HepG2 (cell line): ENCODE measurements around the gene ARHGAP23. TPM values are rescaled to one million over a fixed set of nuclear protein-coding genes. Genes with fewer than 3 reads are reported as not detected.

Experiments used
- ARID4A ChIP-seq: sonication (generic); formaldehyde crosslinking; IDR thresholded peaks from 2 replicates; pipeline ENCODE4 v1.5.0; 2020; ENCODE audit warnings: mild to moderate bottlenecking, missing genetic modification reagents, borderline replicate concordance
- FOSL2 ChIP-seq: sonication (generic); formaldehyde crosslinking; IDR thresholded peaks from 2 replicates; pipeline ENCODE4 v1.4.0; 2020; ENCODE audit warnings: missing genetic modification reagents
- GATA4 ChIP-seq: sonication (generic); IDR thresholded peaks from 2 replicates; pipeline ENCODE4 v1.6.1; 2016; ENCODE audit warnings: antibody characterized with exemption, low read depth, borderline replicate concordance
- GFI1 ChIP-seq: sonication (generic); formaldehyde crosslinking; IDR thresholded peaks from 2 replicates; pipeline ENCODE4 v1.5.0; 2020; ENCODE audit warnings: missing genetic modification reagents, mild to moderate bottlenecking, borderline replicate concordance
- JUND ChIP-seq: sonication (generic); formaldehyde crosslinking; IDR thresholded peaks from 2 replicates; pipeline ENCODE4 v1.8.0; 2022; ENCODE audit warnings: mild to moderate bottlenecking, missing genetic modification reagents
- NFKB2 ChIP-seq: sonication (generic); formaldehyde crosslinking; IDR thresholded peaks from 2 replicates; pipeline ENCODE4 v1.4.0; 2020; ENCODE audit warnings: missing genetic modification reagents, borderline replicate concordance
- NR2C2 ChIP-seq: sonication (generic); formaldehyde crosslinking; IDR thresholded peaks from 2 replicates; pipeline ENCODE4 v1.4.0; 2020; ENCODE audit warnings: missing genetic modification reagents, mild to moderate bottlenecking, moderate library complexity, borderline replicate concordance
- PHF5A ChIP-seq: IDR thresholded peaks from one replicate; pipeline ENCODE4 v1.6.1; 2018; ENCODE audit warnings: low read depth, missing genetic modification reagents; ENCODE audit not compliant: unreplicated experiment
- REPIN1 ChIP-seq: sonication (generic); formaldehyde crosslinking; IDR thresholded peaks from 2 replicates; pipeline ENCODE4 v1.8.0; 2022; ENCODE audit warnings: missing genetic modification reagents, low read depth, mild to moderate bottlenecking, borderline replicate concordance
- SMAD9 ChIP-seq: sonication (generic); formaldehyde crosslinking; IDR thresholded peaks from 2 replicates; pipeline ENCODE4 v1.5.1; 2020; ENCODE audit warnings: mild to moderate bottlenecking, missing genetic modification reagents
- SMC3 ChIP-seq: IDR thresholded peaks from 2 replicates; pipeline ENCODE4 v1.6.1; 2011; ENCODE audit warnings: low read length, improper control_type of control experiment
- SP140L ChIP-seq: sonication (generic); formaldehyde crosslinking; IDR thresholded peaks from 2 replicates; pipeline ENCODE4 v1.4.0; 2020; ENCODE audit warnings: missing genetic modification reagents, borderline replicate concordance
- TARDBP ChIP-seq: sonication (generic); formaldehyde crosslinking; IDR thresholded peaks from 2 replicates; pipeline ENCODE4 v1.8.0; 2022; ENCODE audit warnings: mild to moderate bottlenecking, missing genetic modification reagents
- ZBTB7B ChIP-seq: sonication (generic); formaldehyde crosslinking; IDR thresholded peaks from 2 replicates; pipeline ENCODE4 v1.4.0; 2020; ENCODE audit warnings: missing genetic modification reagents
- ZNF331 ChIP-seq: sonication (generic); formaldehyde crosslinking; IDR thresholded peaks from 2 replicates; pipeline ENCODE4 v1.4.0; 2020; ENCODE audit warnings: missing genetic modification reagents
- ZNF33A ChIP-seq: sonication (generic); formaldehyde crosslinking; IDR thresholded peaks from 2 replicates; pipeline ENCODE4 v1.5.1; 2020; ENCODE audit warnings: missing genetic modification reagents, mild to moderate bottlenecking, moderate library complexity, borderline replicate concordance
- ZNF567 ChIP-seq: sonication (generic); formaldehyde crosslinking; IDR thresholded peaks from 2 replicates; pipeline ENCODE4 v1.8.1; 2023; ENCODE audit warnings: mild to moderate bottlenecking, missing genetic modification reagents, borderline replicate concordance
- ZNF580 ChIP-seq: IDR thresholded peaks from 2 replicates; pipeline ENCODE4 v1.6.1; 2016; ENCODE audit warnings: low read depth, borderline replicate concordance
- polyA plus RNA-seq, 8 experiments: library from polyadenylated mRNA; depleted of rRNA in 3 of 8; stranded (reverse) in 7 of 8; unstranded in 1 of 8; fragments of >200 nt; fragmentation: Illumina TruSeq in 4 of 8; extraction: Trizol in 4 of 8; gene quantifications; 2 replicates each; pipeline versions ENCODE4 v1.2.1 to v1.2.3, GENCODE V29; 2011 to 2016; ENCODE audit warnings: low read depth in 4 of 8, missing spikeins in 1 of 8, mixed read lengths in 1 of 8; ENCODE audit not compliant: insufficient read depth in 1 of 8
- total RNA-seq, 5 experiments: library from RNA; depleted of rRNA; stranded (reverse); fragments of >200 nt; fragmentation: Illumina TruSeq; extraction: Trizol; gene quantifications; 2 replicates each; pipeline ENCODE4 v1.2.3, GENCODE V29; 2016; ENCODE audit warnings: low read depth in 1 of 5
- TF ChIP-seq, protein P1 (sequence below): sonication (generic); formaldehyde crosslinking; IDR thresholded peaks from 2 replicates; pipeline ENCODE4 v1.4.0; 2020; ENCODE audit warnings: mild to moderate bottlenecking, missing genetic modification reagents

Gene ARHGAP23
- total and polyA plus RNA-seq, 2 of the 13 experiments (the other 11 are each of a cell fraction or from before 2014, with no cell fraction given): 0.03 TPM; not detected in 1

DNA sequence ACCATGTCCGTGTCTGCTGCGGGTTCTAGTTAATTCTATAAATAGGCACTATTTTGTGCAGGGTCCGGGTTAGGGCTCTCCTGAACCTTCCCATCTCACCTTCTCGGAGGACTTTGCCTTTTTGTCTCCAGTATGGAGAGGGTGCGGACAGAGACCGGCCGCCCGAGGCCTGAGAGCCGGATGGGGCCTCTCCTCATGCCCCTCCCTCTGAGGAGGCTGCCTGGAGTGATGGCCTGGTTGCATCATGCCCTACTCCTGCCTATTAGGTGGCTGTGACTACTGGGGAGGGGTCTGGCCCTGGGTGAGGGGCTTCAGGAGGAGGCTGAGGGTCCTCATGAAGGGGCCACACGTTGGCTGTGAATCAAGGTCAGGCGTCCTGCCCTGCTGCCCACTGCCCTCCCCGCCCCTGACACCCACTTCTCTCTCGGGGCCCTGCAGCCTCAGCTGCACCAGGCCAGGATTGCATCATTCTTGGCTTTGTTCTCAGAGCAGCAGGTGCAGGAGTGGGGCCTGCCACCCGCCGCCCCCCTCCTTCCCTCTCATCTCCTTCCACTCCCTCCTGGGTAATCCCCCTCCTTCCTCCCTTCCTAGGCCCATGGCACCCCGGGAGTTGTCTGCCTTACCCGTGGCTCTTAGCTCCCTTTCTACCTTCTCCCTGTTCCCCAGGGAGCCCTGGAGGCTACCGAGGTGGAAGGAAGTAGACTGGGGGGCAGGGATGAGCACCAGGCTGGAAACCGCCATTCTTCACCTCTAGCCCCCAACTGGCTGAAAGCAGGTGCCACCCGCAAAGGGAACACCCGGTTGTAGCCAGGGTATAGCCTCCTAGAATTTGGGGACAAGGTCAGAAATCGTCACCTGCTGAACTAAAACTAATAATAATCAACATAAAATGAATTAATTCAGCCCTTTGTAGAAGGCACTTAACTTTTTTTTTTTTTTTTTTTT is 12.7 kb upstream of the ARHGAP23 start (continued):
- TF ChIP-seq, protein P1, sequence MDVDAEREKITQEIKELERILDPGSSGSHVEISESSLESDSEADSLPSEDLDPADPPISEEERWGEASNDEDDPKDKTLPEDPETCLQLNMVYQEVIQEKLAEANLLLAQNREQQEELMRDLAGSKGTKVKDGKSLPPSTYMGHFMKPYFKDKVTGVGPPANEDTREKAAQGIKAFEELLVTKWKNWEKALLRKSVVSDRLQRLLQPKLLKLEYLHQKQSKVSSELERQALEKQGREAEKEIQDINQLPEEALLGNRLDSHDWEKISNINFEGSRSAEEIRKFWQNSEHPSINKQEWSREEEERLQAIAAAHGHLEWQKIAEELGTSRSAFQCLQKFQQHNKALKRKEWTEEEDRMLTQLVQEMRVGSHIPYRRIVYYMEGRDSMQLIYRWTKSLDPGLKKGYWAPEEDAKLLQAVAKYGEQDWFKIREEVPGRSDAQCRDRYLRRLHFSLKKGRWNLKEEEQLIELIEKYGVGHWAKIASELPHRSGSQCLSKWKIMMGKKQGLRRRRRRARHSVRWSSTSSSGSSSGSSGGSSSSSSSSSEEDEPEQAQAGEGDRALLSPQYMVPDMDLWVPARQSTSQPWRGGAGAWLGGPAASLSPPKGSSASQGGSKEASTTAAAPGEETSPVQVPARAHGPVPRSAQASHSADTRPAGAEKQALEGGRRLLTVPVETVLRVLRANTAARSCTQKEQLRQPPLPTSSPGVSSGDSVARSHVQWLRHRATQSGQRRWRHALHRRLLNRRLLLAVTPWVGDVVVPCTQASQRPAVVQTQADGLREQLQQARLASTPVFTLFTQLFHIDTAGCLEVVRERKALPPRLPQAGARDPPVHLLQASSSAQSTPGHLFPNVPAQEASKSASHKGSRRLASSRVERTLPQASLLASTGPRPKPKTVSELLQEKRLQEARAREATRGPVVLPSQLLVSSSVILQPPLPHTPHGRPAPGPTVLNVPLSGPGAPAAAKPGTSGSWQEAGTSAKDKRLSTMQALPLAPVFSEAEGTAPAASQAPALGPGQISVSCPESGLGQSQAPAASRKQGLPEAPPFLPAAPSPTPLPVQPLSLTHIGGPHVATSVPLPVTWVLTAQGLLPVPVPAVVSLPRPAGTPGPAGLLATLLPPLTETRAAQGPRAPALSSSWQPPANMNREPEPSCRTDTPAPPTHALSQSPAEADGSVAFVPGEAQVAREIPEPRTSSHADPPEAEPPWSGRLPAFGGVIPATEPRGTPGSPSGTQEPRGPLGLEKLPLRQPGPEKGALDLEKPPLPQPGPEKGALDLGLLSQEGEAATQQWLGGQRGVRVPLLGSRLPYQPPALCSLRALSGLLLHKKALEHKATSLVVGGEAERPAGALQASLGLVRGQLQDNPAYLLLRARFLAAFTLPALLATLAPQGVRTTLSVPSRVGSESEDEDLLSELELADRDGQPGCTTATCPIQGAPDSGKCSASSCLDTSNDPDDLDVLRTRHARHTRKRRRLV (CRISPR knock-in tag): peak; percentile 79
- peak; percentile 63; the same call in 1 of the 2 replicates for TF ChIP-seq JUND
- peak; percentile 9; the same call in 1 of the 2 replicates for TF ChIP-seq NFKB2 (CRISPR knock-in tag)
- TF ChIP-seq TARDBP (CRISPR knock-in tag): peak; percentile 62; the same call in 1 of the 2 replicates
- TF ChIP-seq NR2C2 (CRISPR knock-in tag): peak; percentile 66
- TF ChIP-seq ZBTB7B: peak; percentile 69
- TF ChIP-seq SP140L (CRISPR knock-in tag): no peak
- peak; percentile 51; the same call in 1 of the 2 replicates for TF ChIP-seq ZNF580 (CRISPR knock-in tag)
- peak; percentile 70; the same call in 1 of the 2 replicates for TF ChIP-seq FOSL2
- no peak for TF ChIP-seq SMC3
- TF ChIP-seq ARID4A (CRISPR knock-in tag): peak; percentile 81
- TF ChIP-seq ZNF33A: no peak
- peak; percentile 61; the same call in 1 of the 2 replicates for TF ChIP-seq ZNF567
- peak; percentile 57 for TF ChIP-seq ZNF331 (CRISPR knock-in tag)
- no peak for TF ChIP-seq PHF5A (CRISPR knock-in tag)
- no peak for TF ChIP-seq GFI1 (CRISPR knock-in tag)
- peak; percentile 55; the same call in 1 of the 2 replicates for TF ChIP-seq REPIN1
- TF ChIP-seq GATA4: 0 out of 2 replicates have a peak, but pooled peaks have one; percentile 5
- TF ChIP-seq SMAD9 (CRISPR knock-in tag): no peak
